Adipocyte (in vitro differentiated cells): ENCODE results near the gene NUDT2.
"Not testable (repeated sequence)": the region's sequence is repeated elsewhere in the genome, so short reads cannot be mapped to it uniquely, and the experiment has no call there.

Experiments
- DNase-seq: peaks from one replicate; pipeline ENCODE4 v3.0.0-alpha.2; 2015; ENCODE audit warnings: low read depth
- H3K27me3 ChIP-seq: replicated peaks from 2 replicates; pipeline ENCODE4 v1.7.0; 2013; ENCODE audit warnings: mild to moderate bottlenecking, low read length, moderate library complexity; ENCODE audit not compliant: control insufficient read depth, insufficient read depth
- H3K36me3 ChIP-seq: 2 replicates; pipeline ENCODE4 v1.7.0; 2013; ENCODE audit warnings: low read length, mild to moderate bottlenecking, moderate library complexity; ENCODE audit not compliant: control insufficient read depth, insufficient read depth, severe bottlenecking
- H3K4me1 ChIP-seq: 2 replicates; pipeline ENCODE4 v1.7.0; 2013; ENCODE audit warnings: mild to moderate bottlenecking, low read length, moderate library complexity; ENCODE audit not compliant: control insufficient read depth, insufficient read depth
- H3K4me3 ChIP-seq: 2 replicates; pipeline ENCODE4 v1.7.0; 2013; ENCODE audit warnings: mild to moderate bottlenecking, low read length, moderate library complexity
- H3K9ac ChIP-seq: 2 replicates; pipeline ENCODE4 v1.7.0; 2013; ENCODE audit warnings: mild to moderate bottlenecking, low read length, moderate library complexity
- H3K9me3 ChIP-seq: 2 replicates; pipeline ENCODE4 v1.7.0; 2013; ENCODE audit warnings: mild to moderate bottlenecking, low read length, moderate library complexity; ENCODE audit not compliant: control insufficient read depth

NUDT2 gene

DNA sequence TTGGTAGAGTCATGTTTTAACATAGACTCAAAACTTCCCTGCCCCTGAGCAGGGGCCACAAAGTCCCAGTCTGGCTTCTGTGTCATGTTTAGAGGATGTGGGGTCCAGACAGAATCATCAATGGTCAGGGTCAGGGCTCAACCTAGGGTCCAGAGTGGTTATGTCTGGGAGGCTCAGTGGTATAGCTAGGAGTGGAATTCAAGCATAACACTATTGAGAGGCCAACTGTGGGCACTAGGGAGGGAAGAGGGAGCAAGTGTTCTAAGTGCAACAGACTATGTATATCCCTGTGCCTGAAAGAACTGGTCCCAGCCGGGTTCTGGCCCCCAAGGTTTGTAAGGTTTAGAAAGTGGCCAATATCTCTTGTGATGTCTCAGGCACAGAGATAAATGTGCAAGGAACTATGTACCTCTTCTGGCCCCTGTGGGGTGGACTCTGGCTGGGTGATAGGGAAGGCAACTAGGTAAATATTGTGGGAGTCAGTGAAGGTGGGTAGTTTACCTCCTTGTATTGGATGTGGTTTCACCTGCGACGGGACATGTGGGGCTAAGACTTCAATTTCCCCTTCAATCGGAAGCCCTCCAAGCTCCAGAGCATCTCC is 33.3 kb downstream of the NUDT2 start:
- Histone ChIP-seq H3K9me3 (peaks cover 6% of the 10 kb centered on the region), H3K9ac (no peak overlapping the region), H3K4me3 (no peak overlapping the region), H3K4me1 (peaks cover 8% of the 10 kb centered on the region), H3K27me3 (no peaks in the 10 kb centered on the region), H3K36me3 (no peaks in the 10 kb centered on the region)
- DNase-seq = no peak

GRCh38 chr9:34363619-34364351 is 34.4 kb downstream of the NUDT2 start:
- Histone ChIP-seq H3K36me3 (no peaks in the 10 kb centered on the region), H3K27me3 (no peaks in the 10 kb centered on the region), H3K4me3 (no peak overlapping the region), H3K4me1 (peaks cover 8% of the 10 kb centered on the region), H3K9me3 (no peaks in the 10 kb centered on the region), H3K9ac (no peak overlapping the region)
- no peak for DNase-seq

GRCh38 chr9:34365282-34365681 is 35.9 kb downstream of the NUDT2 start:
- Histone ChIP-seq H3K9me3 (no peaks in the 10 kb centered on the region), H3K4me1 (peaks cover 10% of the 10 kb centered on the region), H3K4me3 (no peak overlapping the region), H3K27me3 (no peaks in the 10 kb centered on the region), H3K36me3 (no peaks in the 10 kb centered on the region), H3K9ac (no peak overlapping the region)
- DNase-seq = no peak

DNA sequence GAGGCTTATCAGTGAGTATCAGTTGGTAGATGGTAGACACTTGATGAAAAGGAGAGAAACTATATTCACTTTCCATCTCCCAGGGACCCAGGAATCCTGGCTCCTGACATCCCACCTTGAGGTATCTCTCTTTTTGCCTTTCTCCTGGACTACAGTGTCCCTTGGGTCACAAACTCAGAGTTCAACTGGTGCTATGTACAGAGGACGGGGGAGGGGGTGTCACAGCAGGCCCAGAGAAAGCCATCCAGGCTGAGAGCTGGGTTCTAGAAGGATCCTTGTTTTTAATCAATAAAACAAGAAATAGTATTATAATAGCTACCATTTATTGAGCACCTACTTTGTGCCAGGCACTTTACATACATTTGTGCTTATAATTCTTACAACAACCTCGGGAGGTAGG is 37.0 kb downstream of the NUDT2 start:
- Histone ChIP-seq H3K4me1 (peaks cover 14% of the 10 kb centered on the region), H3K27me3 (no peaks in the 10 kb centered on the region), H3K9ac (no peak overlapping the region), H3K36me3 (no peaks in the 10 kb centered on the region), H3K4me3 (no peak overlapping the region), H3K9me3 (no peaks in the 10 kb centered on the region)
- DNase-seq = no peak

DNA sequence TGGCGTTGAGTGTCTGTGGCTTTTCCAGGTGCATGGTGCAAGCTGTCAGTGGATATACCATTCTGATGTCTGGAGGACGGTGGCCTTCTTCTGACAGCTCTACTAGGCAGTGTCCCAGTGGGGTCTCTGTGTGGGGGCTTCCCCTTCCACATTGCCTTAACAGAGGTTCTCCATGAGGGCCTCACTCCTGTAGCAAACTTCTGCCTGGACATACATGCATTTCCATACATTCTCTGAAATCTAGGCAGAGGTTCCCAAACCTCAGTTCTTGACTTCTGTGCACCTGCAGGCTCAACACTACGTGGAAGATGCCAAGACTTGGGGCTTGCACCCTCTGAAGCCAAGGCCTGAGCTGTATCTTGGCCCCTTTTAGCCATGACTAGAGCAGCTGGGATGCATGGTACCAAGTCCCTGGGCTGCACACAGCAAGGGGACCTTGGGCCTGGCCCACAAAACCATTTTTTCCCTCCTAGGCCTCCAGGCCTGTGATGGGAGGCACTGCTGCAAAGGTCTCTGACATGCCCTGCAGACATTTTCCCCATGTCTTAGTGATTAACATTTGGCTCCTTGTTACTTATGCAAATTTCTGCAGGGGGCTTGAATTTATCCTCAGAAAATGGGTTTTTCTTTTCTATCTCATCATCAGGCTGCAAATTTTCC is 38.5 kb downstream of the NUDT2 start:
- H3K9ac ChIP-seq, DNase-seq, H3K9me3 ChIP-seq, H3K27me3 ChIP-seq, H3K4me3 ChIP-seq, H3K36me3 ChIP-seq: not testable (repeated sequence)
- H3K4me1 ChIP-seq = peaks cover 14% of the 10 kb centered on the region

- DNase-seq, H3K9ac ChIP-seq, H3K9me3 ChIP-seq, H3K36me3 ChIP-seq, H3K27me3 ChIP-seq, H3K4me3 ChIP-seq, H3K4me1 ChIP-seq: not testable (repeated sequence)
Measured at GRCh38 chr9:34368796-34369195, 39.4 kb downstream of the NUDT2 start.

DNA sequence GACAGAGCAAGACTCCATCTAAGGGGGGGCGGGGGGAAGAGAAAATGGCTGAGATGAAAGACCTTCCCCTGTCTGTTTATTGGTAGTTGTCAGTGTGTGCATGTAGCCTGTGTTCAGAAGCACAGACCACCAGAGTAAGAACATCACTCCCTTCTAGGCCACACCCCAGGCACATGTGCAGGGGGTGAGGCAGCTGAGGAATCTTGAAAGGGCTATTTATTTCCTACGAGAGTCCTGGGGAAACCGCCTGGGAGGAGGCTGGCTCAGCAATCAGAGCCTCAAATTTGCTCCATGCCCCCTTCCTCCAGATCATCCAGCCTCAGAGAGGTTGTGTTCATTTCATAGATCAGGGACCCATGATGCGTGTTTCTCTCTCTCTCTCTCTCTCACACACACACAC is 40.3 kb downstream of the NUDT2 start:
- Histone ChIP-seq H3K4me3 (no peak overlapping the region), H3K4me1 (peaks cover 7% of the 10 kb centered on the region), H3K9me3 (no peaks in the 10 kb centered on the region), H3K9ac (no peak overlapping the region), H3K27me3 (no peaks in the 10 kb centered on the region), H3K36me3 (no peaks in the 10 kb centered on the region)
- no peak for DNase-seq

- H3K9me3 ChIP-seq = no peaks in the 10 kb centered on the region
- H3K4me1 ChIP-seq = peaks cover 7% of the 10 kb centered on the region
- H3K36me3 ChIP-seq = no peaks in the 10 kb centered on the region
- H3K4me3 ChIP-seq = peak overlapping the region; percentile 63
- H3K9ac ChIP-seq = no peak overlapping the region
- no peak for DNase-seq
- no peaks in the 10 kb centered on the region for H3K27me3 ChIP-seq
Measured at GRCh38 chr9:34370335-34370969, 41.1 kb downstream of the NUDT2 start.

GRCh38 chr9:34370970-34371880 is 41.9 kb downstream of the NUDT2 start:
- DNase-seq = no peak
- no peaks in the 10 kb centered on the region for H3K27me3 ChIP-seq
- no peaks in the 10 kb centered on the region for H3K36me3 ChIP-seq
- no peaks in the 10 kb centered on the region for H3K9me3 ChIP-seq
- H3K4me1 ChIP-seq = peaks cover 10% of the 10 kb centered on the region
- H3K9ac ChIP-seq = no peak overlapping the region
- H3K4me3 ChIP-seq = peak overlapping the region; percentile 63

DNA sequence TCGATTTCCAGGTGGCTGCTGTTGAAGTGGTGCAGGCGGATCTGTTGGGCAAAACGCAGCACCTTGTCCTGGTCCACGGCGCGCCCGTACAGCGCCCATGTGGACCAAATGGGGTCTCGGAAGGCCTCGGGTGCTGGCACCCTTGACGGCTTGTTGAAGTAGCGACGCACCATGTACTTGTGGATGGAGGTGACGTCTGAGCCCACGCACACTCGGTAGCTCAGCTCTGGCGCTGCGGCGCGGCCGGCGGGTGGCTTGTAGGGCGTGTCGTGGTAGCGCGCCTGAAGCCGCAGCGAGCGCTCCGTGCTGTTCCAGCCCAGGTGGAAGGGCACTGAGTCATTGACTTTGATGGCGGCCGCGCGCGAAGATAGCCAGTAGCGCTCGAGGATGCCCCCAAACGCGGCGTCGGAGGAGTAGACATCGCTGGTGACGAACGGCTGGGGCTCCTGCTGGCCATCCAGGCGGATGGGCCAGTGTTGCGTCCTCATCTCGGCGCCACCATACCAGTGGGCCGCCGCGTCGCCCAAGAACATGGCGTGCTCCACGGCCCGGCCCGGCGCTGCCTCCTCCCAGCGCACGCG is 42.6 kb downstream of the NUDT2 start:
- no peaks in the 10 kb centered on the region for H3K9me3 ChIP-seq
- DNase-seq = no peak
- H3K4me3 ChIP-seq = no peak overlapping the region

More for the DNA sequence above, 42.6 kb downstream of the NUDT2 start:
- H3K27me3 ChIP-seq = no peaks in the 10 kb centered on the region
- peaks cover 13% of the 10 kb centered on the region for H3K4me1 ChIP-seq
- H3K9ac ChIP-seq = no peak overlapping the region
- H3K36me3 ChIP-seq = no peaks in the 10 kb centered on the region
